Thymus (tissue), 11 donors: ENCODE measurements around the gene SCP2D1. TPM values are rescaled to one million over a fixed set of nuclear protein-coding genes. Genes with fewer than 3 reads are reported as not detected.

Source experiments
- DNase-seq, 9 donors: peaks; one replicate each; pipeline ENCODE4 v3.0.0-alpha.2; 2013; ENCODE audit warnings: low spot score in 9 of 9, low read depth in 6 of 9, missing footprints in 1 of 9
- H3K27ac ChIP-seq, 2 donors: one replicate each; pipeline ENCODE4 v1.5.1; 2013; ENCODE audit warnings: control low read depth in 1 of 2, low read depth in 1 of 2, low read length in 1 of 2, mild to moderate bottlenecking in 1 of 2, moderate library complexity in 1 of 2
- H3K27me3 ChIP-seq, 2 donors: one replicate each; pipeline ENCODE4 v1.5.1; 2013; ENCODE audit warnings: low read length in 1 of 2; ENCODE audit not compliant: control insufficient read depth in 2 of 2, insufficient read depth in 1 of 2
- H3K36me3 ChIP-seq, 2 donors: one replicate each; pipeline ENCODE4 v1.5.1; 2013; ENCODE audit warnings: low read length in 1 of 2, mild to moderate bottlenecking in 1 of 2, moderate library complexity in 1 of 2; ENCODE audit not compliant: control insufficient read depth in 2 of 2, insufficient read depth in 2 of 2
- H3K4me1 ChIP-seq, 2 donors: one replicate each; pipeline ENCODE4 v1.5.1; 2013; ENCODE audit warnings: low read length in 2 of 2; ENCODE audit not compliant: control insufficient read depth in 2 of 2, insufficient read depth in 2 of 2
- H3K4me3 ChIP-seq, 2 donors: one replicate each; pipeline ENCODE4 v1.5.1; 2013; ENCODE audit warnings: low read length in 2 of 2, control low read depth in 1 of 2, mild to moderate bottlenecking in 1 of 2
- H3K9me3 ChIP-seq, 2 donors: one replicate each; pipeline ENCODE4 v1.5.1; 2013; ENCODE audit warnings: low read length in 1 of 2, mild to moderate bottlenecking in 1 of 2; ENCODE audit not compliant: control insufficient read depth in 2 of 2, insufficient read depth in 1 of 2
- WGBS: extraction: QIAGEN DNeasy Blood & Tissue Kit; methylation state at CpG from one replicate; pipeline ENCODE4 v1.1.7; 2013; 5-methylcytosine and 5-hydroxymethylcytosine counted together
- polyA plus RNA-seq: library from polyadenylated mRNA; stranded (reverse); fragments of 200-250 nt; gene quantifications from one replicate; pipeline ENCODE4 v1.2.3, GENCODE V29; 2013
- total RNA-seq: library from RNA; stranded (reverse); fragments of 120-200 nt; gene quantifications from one replicate; pipeline ENCODE4 v1.2.4, GENCODE V29; 2013
- donor health status: healthy.

Gene SCP2D1
- total and polyA plus RNA-seq, 2 donors: not detected

DNA sequence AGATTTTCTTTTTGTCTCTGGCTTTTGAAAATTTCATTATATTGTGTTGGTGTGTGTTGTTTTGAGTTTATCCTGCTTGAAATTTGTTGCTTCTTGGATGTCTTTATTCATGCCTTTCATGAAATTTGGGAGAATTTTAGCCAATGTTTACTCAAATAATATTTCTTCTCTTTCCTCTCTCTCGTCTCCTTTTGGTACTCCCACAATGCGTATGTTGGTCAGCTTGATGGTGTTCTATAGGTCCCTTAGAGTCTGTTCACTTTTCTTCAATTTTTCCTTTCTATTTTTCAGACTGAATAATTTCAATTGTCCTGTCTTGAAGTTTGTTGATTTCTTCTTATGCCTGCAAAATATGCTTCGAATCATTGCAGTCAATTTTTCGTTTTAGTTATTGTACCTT, 39.6 kb downstream of the SCP2D1 start:
- 92% methylated on average over 4 of the region's 4 CpGs for WGBS
- no peak overlapping the region for H3K27ac ChIP-seq

DNA sequence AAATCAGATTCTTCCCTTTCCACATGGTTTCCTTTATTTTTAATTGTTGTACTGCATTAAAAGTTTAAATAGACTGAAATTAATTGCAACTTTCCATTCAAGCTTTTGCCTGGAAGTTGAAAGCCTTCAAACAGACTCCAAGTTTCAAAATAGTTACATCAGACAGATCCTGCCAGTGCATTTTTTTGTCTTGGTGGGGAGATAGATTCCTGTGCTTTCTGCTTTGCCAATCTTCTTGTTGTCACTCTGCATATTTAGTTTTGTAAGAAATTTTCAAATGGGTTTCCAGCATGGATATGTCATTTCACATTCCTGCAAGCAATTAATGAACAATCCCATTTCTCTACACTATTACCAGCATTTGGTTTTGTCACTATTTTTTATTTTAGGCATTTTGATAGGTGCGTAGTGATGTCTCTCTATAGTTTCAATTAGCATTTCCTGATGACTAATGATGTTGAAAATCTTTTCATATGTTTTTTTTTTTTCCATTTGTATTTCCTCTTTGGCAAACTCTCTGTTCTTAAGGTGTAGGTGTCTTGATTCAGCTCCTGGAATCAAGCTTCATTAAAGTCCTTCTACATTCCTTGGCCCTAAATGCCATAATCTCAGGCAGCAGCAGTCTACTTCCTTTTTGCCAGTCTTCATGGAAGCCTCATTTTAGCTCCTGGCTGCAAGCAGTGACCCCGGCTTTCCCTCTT, 40.5 kb downstream of the SCP2D1 start:
- WGBS: 93% methylated on average over 2 of the region's 2 CpGs
- Histone ChIP-seq H3K36me3 (no peaks in the 10 kb centered on the region), H3K27ac (no peak overlapping the region), H3K4me1 (no peaks in the 10 kb centered on the region), H3K27me3 (no peaks in the 10 kb centered on the region), H3K4me3 (no peak overlapping the region), H3K9me3 (no peaks in the 10 kb centered on the region)
- no peak for DNase-seq

More for the DNA sequence above, 39.6 kb downstream of the SCP2D1 start:
- Histone ChIP-seq H3K27me3 (no peaks in the 10 kb centered on the region), H3K4me3 (no peak overlapping the region), H3K9me3 (no peaks in the 10 kb centered on the region), H3K4me1 (no peaks in the 10 kb centered on the region), H3K36me3 (no peaks in the 10 kb centered on the region)
- DNase-seq: no peak

DNA sequence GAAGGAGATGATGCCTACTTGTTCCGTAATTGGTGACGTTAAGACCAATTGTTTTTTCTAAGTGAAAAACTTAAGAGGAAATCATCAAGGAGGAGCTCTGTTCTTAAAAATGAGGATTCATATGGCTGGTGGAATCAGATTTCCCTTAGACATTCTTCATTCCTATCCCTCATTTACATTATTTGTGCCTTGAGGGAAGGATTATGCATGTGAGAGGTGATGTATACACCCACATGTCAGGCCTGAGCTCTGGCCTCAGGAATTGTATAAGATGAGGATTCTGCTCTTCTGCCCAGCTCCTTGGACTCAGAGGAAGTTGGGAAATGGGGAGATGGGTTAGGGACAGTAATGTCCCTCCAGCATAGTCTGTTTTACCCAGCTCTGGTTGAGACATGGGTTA, 42.3 kb downstream of the SCP2D1 start:
- Histone ChIP-seq H3K27ac (no peak overlapping the region), H3K36me3 (no peaks in the 10 kb centered on the region), H3K27me3 (no peaks in the 10 kb centered on the region), H3K4me3 (no peak overlapping the region), H3K4me1 (no peaks in the 10 kb centered on the region), H3K9me3 (no peaks in the 10 kb centered on the region)
- 95% methylated on average over 2 of the region's 2 CpGs for WGBS
- DNase-seq: no peak

DNA sequence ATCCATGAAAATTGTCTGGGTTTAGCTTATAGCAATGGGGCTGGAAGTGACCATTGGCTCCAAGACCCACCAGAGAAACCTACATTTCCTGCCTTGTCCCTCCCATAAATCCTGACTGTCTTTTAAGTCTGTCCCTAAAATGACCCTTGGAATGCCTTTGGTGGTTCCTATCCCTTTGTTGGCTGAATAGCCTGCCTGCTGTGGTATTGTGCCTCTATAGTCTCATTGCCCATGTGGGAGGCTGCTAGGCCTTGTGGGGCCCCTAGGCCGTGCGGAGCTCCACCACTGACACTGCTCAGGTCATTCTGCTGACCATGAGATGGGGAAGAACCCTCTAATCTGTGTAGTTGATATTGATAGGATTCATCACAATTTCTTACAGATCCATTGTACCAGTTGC, 43.3 kb downstream of the SCP2D1 start:
- DNase-seq: no peak
- H3K27me3 ChIP-seq: no peaks in the 10 kb centered on the region
- H3K36me3 ChIP-seq: no peaks in the 10 kb centered on the region
- WGBS: 91% methylated on average over 2 of the region's 2 CpGs
- no peaks in the 10 kb centered on the region for H3K9me3 ChIP-seq
- no peaks in the 10 kb centered on the region for H3K4me1 ChIP-seq
- no peak overlapping the region for H3K27ac ChIP-seq
- no peak overlapping the region for H3K4me3 ChIP-seq

DNA sequence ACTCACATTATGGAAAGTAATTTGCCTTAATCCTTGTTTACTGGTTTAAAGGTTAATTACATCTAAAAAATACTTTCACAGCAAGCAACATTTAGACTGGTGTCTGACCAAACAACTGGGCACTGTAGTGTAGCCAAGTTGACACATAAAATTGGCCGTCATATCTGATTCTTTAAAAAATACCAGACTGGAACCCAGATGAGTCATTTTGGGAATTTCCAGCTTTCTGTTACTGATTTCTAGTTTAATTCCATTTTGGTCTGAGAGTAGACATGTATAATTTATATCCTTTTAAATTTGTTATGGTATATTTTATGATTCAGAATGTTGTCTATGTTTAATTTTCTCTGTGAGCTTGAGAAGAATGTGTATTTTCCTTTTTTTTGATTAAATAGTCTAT, 44.1 kb downstream of the SCP2D1 start:
- whole genome bisulfite sequencing: 91% methylated on average over 1 of the region's 1 CpG
- Histone ChIP-seq H3K27me3 (no peaks in the 10 kb centered on the region), H3K9me3 (no peaks in the 10 kb centered on the region), H3K4me1 (no peaks in the 10 kb centered on the region), H3K36me3 (no peaks in the 10 kb centered on the region), H3K27ac (no peak overlapping the region), H3K4me3 (no peak overlapping the region)
- no peak for DNase-seq

DNA sequence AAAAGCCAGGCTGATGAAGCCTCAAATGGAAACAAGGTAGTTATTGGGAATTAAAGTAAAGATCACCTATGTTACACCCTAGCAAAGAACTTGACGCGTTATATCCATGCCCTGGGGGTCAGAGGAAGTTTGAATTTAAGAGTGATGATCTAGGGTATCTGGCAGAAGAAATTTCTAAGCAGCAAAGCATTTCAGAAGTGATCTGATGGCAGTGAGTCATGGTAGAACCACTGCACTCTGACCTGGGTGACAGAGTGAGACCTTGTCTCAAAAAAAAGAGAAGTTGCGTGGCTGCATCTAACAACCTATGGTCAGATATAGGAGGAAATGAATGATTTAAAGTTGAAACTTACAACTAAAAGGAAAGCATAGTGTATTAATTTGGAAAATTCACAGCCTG, 45.2 kb downstream of the SCP2D1 start:
- Histone ChIP-seq H3K27me3 (no peaks in the 10 kb centered on the region), H3K9me3 (no peaks in the 10 kb centered on the region), H3K36me3 (no peaks in the 10 kb centered on the region), H3K4me3 (no peak overlapping the region), H3K27ac (no peak overlapping the region), H3K4me1 (no peaks in the 10 kb centered on the region)
- no peak for DNase-seq
- 92% methylated on average over 3 of the region's 3 CpGs for WGBS

Other genes with a start within 250 kb of the SCP2D1 start
- 99.3 TPM for gene SMIM26, start 246.4 kb upstream of the SCP2D1 start, total RNA-seq
- gene SMIM26, start 246.4 kb upstream of the SCP2D1 start, polyA plus RNA-seq: 188 TPM
- 13.2 TPM for gene DTD1, start 225.7 kb upstream of the SCP2D1 start, total RNA-seq
- 16.9 TPM for gene DTD1, start 225.7 kb upstream of the SCP2D1 start, polyA plus RNA-seq